ENCODE measurements around the gene MTERF4. TPM values are rescaled to one million over a fixed set of nuclear protein-coding genes. Genes with fewer than 3 reads are reported as not detected.

Gene MTERF4
- total RNA-seq, 3 donors from 2014 or later, result 25.4 to 41.7 (median 32.2) TPM

- Histone ChIP-seq H3K4me1 (ENCODE audit: low read depth) (no peaks in the 10 kb centered on the region), H3K4me3 (no peak overlapping the region), H3K9me3 (no peaks in the 10 kb centered on the region), H3K36me3 (ENCODE audit: low read depth) (no peaks in the 10 kb centered on the region)
- intact Hi-C loops (cut with DNase I, micrococcal nuclease), result no loop called here
- no peak for TF ChIP-seq CTCF (IDR thresholded peaks at IDR 0.05)
- ATAC-seq (no peak), DNase-seq (no peak)
Observed at GRCh38 chr2:241142063-241142462, 40.0 kb upstream of the MTERF4 start.

- H3K36me3 ChIP-seq (ENCODE audit: low read depth), result no peaks in the 10 kb centered on the region
- DNase-seq (no peak), ATAC-seq (no peak)
- no peak for TF ChIP-seq CTCF (IDR thresholded peaks at IDR 0.05)
- no peak overlapping the region for H3K4me3 ChIP-seq
- no peaks in the 10 kb centered on the region for H3K9me3 ChIP-seq
- H3K4me1 ChIP-seq (ENCODE audit: low read depth), result no peaks in the 10 kb centered on the region
- intact Hi-C loops (cut with DNase I, micrococcal nuclease), result no loop called here
Observed at GRCh38 chr2:241141214-241141770, 39.2 kb upstream of the MTERF4 start.

GRCh38 chr2:241140445-241140840 is 38.4 kb upstream of the MTERF4 start:
- no peak for TF ChIP-seq CTCF (IDR thresholded peaks at IDR 0.05)
- Histone ChIP-seq H3K36me3 (ENCODE audit: low read depth) (no peaks in the 10 kb centered on the region), H3K9me3 (no peaks in the 10 kb centered on the region), H3K4me1 (ENCODE audit: low read depth) (peaks cover 5% of the 10 kb centered on the region), H3K4me3 (no peak overlapping the region)
- DNase-seq (no peak), ATAC-seq (no peak)
- intact Hi-C loops (cut with DNase I, micrococcal nuclease), result no loop called here

- ATAC-seq, result no peak
Observed at GRCh38 chr2:241139531-241140444, 37.7 kb upstream of the MTERF4 start.

GRCh38 chr2:241138471-241138870 is 36.4 kb upstream of the MTERF4 start:
- DNase-seq, result no peak
- peaks cover 5% of the 10 kb centered on the region for H3K4me1 ChIP-seq (ENCODE audit: low read depth)
- no peaks in the 10 kb centered on the region for H3K36me3 ChIP-seq (ENCODE audit: low read depth)
- no peaks in the 10 kb centered on the region for H3K9me3 ChIP-seq
- no peak for ATAC-seq
- no peak for TF ChIP-seq CTCF (IDR thresholded peaks at IDR 0.05)
- intact Hi-C loops (cut with DNase I, micrococcal nuclease), result no loop called here
- no peak overlapping the region for H3K4me3 ChIP-seq

More at GRCh38 chr2:241139531-241140444, 37.7 kb upstream of the MTERF4 start:
- no peak for DNase-seq
- no peaks in the 10 kb centered on the region for H3K36me3 ChIP-seq (ENCODE audit: low read depth)
- H3K4me3 ChIP-seq, result no peak overlapping the region
- peaks cover 5% of the 10 kb centered on the region for H3K4me1 ChIP-seq (ENCODE audit: low read depth)
- H3K9me3 ChIP-seq, result no peaks in the 10 kb centered on the region
- no peak for TF ChIP-seq CTCF (IDR thresholded peaks at IDR 0.05)
- intact Hi-C loops (cut with DNase I, micrococcal nuclease), result no loop called here
